Kidney epithelial cell (primary cell): ENCODE results near the gene NAV2. TPM values are rescaled to one million over a fixed set of nuclear protein-coding genes. Genes with fewer than 3 reads are reported as not detected.

Experiments used
- DNase-seq: peaks from one replicate; pipeline ENCODE4 v3.0.0-alpha.2; 2010; ENCODE audit warnings: low read depth
- H3K27me3 ChIP-seq: 2 replicates; pipeline ENCODE4 v1.6.0; 2011; ENCODE audit warnings: low read length; ENCODE audit not compliant: control insufficient read depth, insufficient read depth
- H3K36me3 ChIP-seq: 2 replicates; pipeline ENCODE4 v1.5.1; 2011; ENCODE audit warnings: low read length; ENCODE audit not compliant: control insufficient read depth, insufficient read depth
- H3K4me3 ChIP-seq: 2 replicates; pipeline ENCODE4 v1.5.1; 2011; ENCODE audit warnings: low read depth, mild to moderate bottlenecking, control low read depth, low read length
- total RNA-seq: library from RNA; depleted of rRNA; stranded (reverse); fragments of >200 nt; gene quantifications from 2 replicates; pipeline ENCODE4 v1.2.3, GENCODE V29; 2015
- TF ChIP-seq, protein P1 (sequence below): IDR thresholded peaks from 2 replicates; pipeline ENCODE4 v1.5.1; 2011; ENCODE audit warnings: mild to moderate bottlenecking, moderate library complexity, low read length, control low read depth, inconsistent platforms; ENCODE audit not compliant: insufficient read depth, poor library complexity, severe bottlenecking

The NAV2 gene
- total RNA-seq, 1 donor from 2014 or later = 41.5 TPM

- no peak overlapping the region for H3K4me3 ChIP-seq
- no peak for DNase-seq
- H3K27me3 ChIP-seq = no peaks in the 10 kb centered on the region
- TF ChIP-seq, protein P1, sequence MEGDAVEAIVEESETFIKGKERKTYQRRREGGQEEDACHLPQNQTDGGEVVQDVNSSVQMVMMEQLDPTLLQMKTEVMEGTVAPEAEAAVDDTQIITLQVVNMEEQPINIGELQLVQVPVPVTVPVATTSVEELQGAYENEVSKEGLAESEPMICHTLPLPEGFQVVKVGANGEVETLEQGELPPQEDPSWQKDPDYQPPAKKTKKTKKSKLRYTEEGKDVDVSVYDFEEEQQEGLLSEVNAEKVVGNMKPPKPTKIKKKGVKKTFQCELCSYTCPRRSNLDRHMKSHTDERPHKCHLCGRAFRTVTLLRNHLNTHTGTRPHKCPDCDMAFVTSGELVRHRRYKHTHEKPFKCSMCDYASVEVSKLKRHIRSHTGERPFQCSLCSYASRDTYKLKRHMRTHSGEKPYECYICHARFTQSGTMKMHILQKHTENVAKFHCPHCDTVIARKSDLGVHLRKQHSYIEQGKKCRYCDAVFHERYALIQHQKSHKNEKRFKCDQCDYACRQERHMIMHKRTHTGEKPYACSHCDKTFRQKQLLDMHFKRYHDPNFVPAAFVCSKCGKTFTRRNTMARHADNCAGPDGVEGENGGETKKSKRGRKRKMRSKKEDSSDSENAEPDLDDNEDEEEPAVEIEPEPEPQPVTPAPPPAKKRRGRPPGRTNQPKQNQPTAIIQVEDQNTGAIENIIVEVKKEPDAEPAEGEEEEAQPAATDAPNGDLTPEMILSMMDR = no peak
- H3K36me3 ChIP-seq = no peaks in the 10 kb centered on the region
Measured at GRCh38 chr11:19975414-19975990, 262.9 kb downstream of the NAV2 start.

DNA sequence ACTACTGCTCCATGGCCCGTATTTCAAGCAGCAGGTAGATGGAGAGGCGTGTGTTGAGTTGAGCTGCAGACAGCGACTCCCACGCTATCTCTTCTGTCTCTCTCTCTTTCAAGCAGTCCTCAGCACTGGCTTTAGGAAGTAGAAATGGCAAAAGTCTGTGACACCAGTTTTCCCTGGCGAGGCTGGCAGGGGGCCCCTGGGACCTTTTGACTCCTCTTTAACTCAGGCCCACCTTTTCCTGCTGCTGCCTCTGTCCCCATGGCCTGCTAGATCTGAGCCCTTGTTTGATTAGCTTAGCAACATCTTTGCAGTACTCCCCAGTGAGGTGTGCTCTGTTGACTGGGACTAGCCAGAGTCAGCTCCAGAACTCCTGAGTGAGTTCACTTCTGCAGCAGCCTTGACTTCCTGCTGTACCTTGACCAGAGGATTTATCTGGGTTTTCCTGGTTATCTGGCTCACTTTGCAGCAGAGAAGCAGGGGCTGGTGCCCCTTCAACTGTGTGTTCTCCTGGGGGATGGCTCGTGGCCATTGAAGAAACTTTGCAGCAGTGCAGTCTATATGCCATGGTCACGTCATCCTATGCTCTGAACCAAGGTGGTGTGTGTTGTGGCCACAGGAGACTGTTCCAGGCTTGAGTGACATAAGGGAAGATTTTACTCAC lies 263.8 kb downstream of the NAV2 start:
- Histone ChIP-seq H3K4me3 (no peak overlapping the region), H3K27me3 (no peaks in the 10 kb centered on the region), H3K36me3 (no peaks in the 10 kb centered on the region)
- DNase-seq = no peak
- TF ChIP-seq, protein P1 = no peak

DNA sequence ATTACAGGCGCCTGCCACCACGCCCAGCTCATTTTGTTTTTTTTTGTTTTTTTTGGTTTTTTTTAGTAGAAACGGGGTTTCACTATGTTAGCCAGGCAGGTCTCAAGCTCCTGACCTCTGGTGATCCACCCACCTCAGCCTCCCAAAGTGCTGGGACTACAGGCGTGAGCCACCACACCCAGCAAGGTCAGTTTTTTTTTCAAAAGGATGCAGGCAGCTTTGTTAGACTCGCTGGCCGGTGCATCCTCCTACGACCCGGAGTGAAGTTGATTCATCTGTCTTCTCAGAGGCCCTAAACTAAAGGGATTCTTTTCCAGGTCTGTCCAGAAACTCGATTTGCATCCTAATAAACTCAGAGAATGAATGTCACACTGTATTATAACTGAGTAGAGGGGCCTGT lies 265.3 kb downstream of the NAV2 start:
- TF ChIP-seq, protein P1 = no peak

GRCh38 chr11:19978668-19979518 lies 266.3 kb downstream of the NAV2 start:
- no peaks in the 10 kb centered on the region for H3K27me3 ChIP-seq
- TF ChIP-seq, protein P1 = no peak
- no peaks in the 10 kb centered on the region for H3K36me3 ChIP-seq
- DNase-seq = no peak
- no peak overlapping the region for H3K4me3 ChIP-seq

More for the DNA sequence above, 265.3 kb downstream of the NAV2 start:
- Histone ChIP-seq H3K27me3 (no peaks in the 10 kb centered on the region), H3K4me3 (no peak overlapping the region), H3K36me3 (no peaks in the 10 kb centered on the region)
- no peak for DNase-seq

DNA sequence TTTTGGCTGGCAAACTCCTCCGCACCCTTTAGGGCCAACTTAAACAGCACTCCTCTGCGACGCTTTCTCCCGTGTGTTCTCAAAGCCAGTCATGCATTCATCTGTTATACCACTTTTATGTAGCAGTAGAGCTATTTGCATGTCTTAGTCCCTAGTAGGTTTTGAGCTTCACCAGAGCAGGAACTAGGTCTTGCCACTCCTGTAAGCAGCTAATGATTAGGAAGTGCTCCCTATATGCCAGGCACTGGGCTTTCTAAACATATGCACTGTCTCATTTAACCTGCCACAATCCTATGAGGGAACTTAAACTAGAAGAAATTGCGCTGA lies 266.8 kb downstream of the NAV2 start:
- TF ChIP-seq, protein P1 = no peak
- Histone ChIP-seq H3K27me3 (no peaks in the 10 kb centered on the region), H3K4me3 (no peak overlapping the region), H3K36me3 (no peaks in the 10 kb centered on the region)
- DNase-seq = no peak
